ENCODE results near the gene FAM107B. TPM values are rescaled to one million over a fixed set of nuclear protein-coding genes. Genes with fewer than 3 reads are reported as not detected.

The FAM107B gene
- total RNA-seq, 1 donor from 2014 or later: 286 TPM

DNA sequence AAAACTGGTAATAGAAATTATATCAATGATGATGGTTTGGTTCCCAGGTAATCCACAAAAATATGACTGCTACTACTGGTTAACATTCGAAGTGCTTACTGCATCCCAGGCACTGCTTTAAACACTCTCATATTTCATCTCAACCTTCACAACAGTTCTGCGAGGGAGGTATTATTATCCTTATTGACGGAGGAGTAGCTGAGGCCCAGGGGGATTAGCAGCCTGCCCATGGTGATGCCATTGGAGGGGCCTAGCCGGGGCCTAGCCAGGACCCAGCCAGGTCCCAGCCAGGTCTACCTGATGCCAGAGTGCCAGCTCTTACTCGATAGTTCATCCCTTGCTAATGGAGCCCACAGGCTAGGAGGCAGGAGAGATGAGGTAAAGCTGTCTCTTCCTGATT is 217.1 kb downstream of the FAM107B start:
- ChIA-PET CTCF (interaction anchor here (1.7 to 2.7 kb wide), 4 partner anchors 14 to 265 kb away, joined by 7 read pairs; no protein-coding TSS in a partner anchor), POLR2A (interaction anchor here (1.1 kb wide), 1 partner anchor 41 kb away, joined by 3 read pairs; no protein-coding TSS in a partner anchor)
- H3K27me3 Mint-ChIP-seq: no peaks in the 10 kb centered on the region
- peaks cover 47% of the 10 kb centered on the region for H3K36me3 Mint-ChIP-seq (ENCODE audit: low read depth)
- no peaks in the 10 kb centered on the region for H3K9me3 Mint-ChIP-seq
- H3K27ac Mint-ChIP-seq: peak overlapping the region; percentile 91
- ATAC-seq (ENCODE audit: low read depth): no peak
- peaks cover 98% of the 10 kb centered on the region for H3K4me1 Mint-ChIP-seq
- DNase-seq: no peak
- intact Hi-C loops (cut with micrococcal nuclease): loop anchor here (2.0 kb wide), 1 partner anchor 13 kb away; no protein-coding TSS in a partner anchor
- H3K4me3 Mint-ChIP-seq: no peak overlapping the region
- TF ChIP-seq CTCF (IDR thresholded peaks at IDR 0.05): no peak

- peaks cover 54% of the 10 kb centered on the region for H3K36me3 Mint-ChIP-seq (ENCODE audit: low read depth)
- H3K4me1 Mint-ChIP-seq: peaks cover 96% of the 10 kb centered on the region
- intact Hi-C loops (cut with micrococcal nuclease): loop anchor here (1.0 to 2.0 kb wide), 3 partner anchors 8 to 57 kb away; no protein-coding TSS in a partner anchor
- DNase-seq (no peak), ATAC-seq (ENCODE audit: low read depth) (peak; percentile 49)
- peak overlapping the region; percentile 91 for H3K27ac Mint-ChIP-seq
- TF ChIP-seq CTCF (IDR thresholded peaks at IDR 0.05): no peak
- ChIA-PET CTCF (interaction anchor here (1.4 to 2.7 kb wide), 3 partner anchors 13 to 267 kb away, joined by 3 to 7 read pairs (median 7); no protein-coding TSS in a partner anchor), POLR2A (interaction anchor here (0.6 to 1.3 kb wide), 7 partner anchors 19 to 403 kb away, joined by 3 to 5 read pairs (median 3); partner anchors contain the start of genes CDNF, HSPA14, MEIG1 and MSANTD7)
- H3K4me3 Mint-ChIP-seq: peak overlapping the region; percentile 59
- no peaks in the 10 kb centered on the region for H3K9me3 Mint-ChIP-seq
- H3K27me3 Mint-ChIP-seq: no peaks in the 10 kb centered on the region
Observed at GRCh38 chr10:14556285-14556956, 218.3 kb downstream of the FAM107B start.

DNA sequence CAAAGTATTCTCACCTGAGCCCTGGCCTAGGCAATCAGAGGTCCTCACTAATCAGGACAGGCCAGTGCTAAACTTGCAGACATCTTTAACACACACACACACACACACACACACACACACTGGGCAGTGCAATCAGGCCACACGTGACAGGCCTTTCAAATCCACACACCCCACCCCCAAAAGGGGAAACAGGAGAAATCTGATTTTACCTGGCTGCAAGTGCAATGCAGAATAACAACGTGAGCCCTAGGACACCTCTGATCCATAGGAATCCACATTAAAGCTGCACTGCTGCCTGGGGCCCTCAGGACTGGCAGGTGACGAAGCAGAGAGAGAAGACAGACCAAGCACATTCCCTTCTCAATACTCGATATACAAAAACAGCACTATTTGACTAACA is 218.9 kb downstream of the FAM107B start:
- POLR2A ChIA-PET: interaction anchor here (0.6 to 1.3 kb wide), 3 partner anchors 43 to 403 kb away, joined by 3 to 4 read pairs (median 3); partner anchors contain the start of gene MEIG1
- DNase-seq (no peak), ATAC-seq (ENCODE audit: low read depth) (no peak)
- peaks cover 95% of the 10 kb centered on the region for H3K4me1 Mint-ChIP-seq
- H3K27ac Mint-ChIP-seq: peak overlapping the region; percentile 91
- CTCF ChIA-PET: interaction anchor here (1.4 to 2.7 kb wide), 3 partner anchors 13 to 267 kb away, joined by 3 to 7 read pairs (median 7); no protein-coding TSS in a partner anchor
- H3K9me3 Mint-ChIP-seq: no peaks in the 10 kb centered on the region
- intact Hi-C loops (cut with micrococcal nuclease): loop anchor here (1.0 to 2.0 kb wide), 3 partner anchors 8 to 57 kb away; no protein-coding TSS in a partner anchor
- H3K36me3 Mint-ChIP-seq (ENCODE audit: low read depth): peaks cover 55% of the 10 kb centered on the region
- H3K27me3 Mint-ChIP-seq: no peaks in the 10 kb centered on the region
- no peak for TF ChIP-seq CTCF (IDR thresholded peaks at IDR 0.05)
- H3K4me3 Mint-ChIP-seq: peak overlapping the region; percentile 59

DNA sequence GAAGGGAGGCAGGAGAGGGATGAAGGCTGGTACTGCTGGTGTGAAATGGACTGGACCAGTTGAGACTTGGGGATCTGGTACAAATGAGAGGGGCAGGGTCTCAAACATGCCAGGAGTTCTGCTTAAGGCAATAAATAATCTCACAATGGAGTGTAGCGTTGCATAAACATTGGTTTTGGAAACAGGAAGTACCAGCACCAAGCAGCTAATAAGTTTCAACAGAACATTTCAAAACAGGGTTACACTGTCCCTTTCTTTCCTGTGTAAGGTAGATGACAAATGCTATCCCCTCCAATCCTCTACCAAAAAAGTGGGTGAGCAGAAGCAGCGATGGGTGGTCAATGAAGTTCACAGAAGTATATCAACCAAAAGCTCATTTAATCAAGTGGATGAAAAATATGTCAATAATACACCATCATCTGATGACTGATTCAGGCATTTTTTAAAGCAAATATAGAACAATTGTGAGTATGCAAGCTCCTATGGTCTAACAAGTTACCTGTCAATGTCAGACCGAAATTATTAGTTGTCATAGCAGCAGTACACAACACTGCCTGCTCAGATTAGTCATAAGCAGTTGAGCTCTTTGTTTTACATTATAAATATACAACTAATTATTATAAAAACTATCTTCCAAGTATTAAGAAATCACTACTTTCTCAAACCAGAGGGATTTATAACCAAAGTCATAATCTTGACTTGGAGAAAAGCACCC is 220.0 kb downstream of the FAM107B start:
- Mint-ChIP-seq H3K4me3 (peak overlapping the region; percentile 47), H3K27ac (peak overlapping the region; percentile 71), H3K9me3 (no peaks in the 10 kb centered on the region), H3K4me1 (peaks cover 93% of the 10 kb centered on the region), H3K27me3 (no peaks in the 10 kb centered on the region), H3K36me3 (ENCODE audit: low read depth) (peaks cover 64% of the 10 kb centered on the region)
- ATAC-seq (ENCODE audit: low read depth) (peak; percentile 53), DNase-seq (no peak)
- TF ChIP-seq CTCF (IDR thresholded peaks at IDR 0.05): no peak
- intact Hi-C loops (cut with micrococcal nuclease): no loop called here
- CTCF ChIA-PET: interaction anchor here (0.6 to 2.0 kb wide), 4 partner anchors 9 to 268 kb away, joined by 3 to 15 read pairs (median 3); no protein-coding TSS in a partner anchor
- POLR2A ChIA-PET: interaction anchor here (0.8 to 2.4 kb wide), 5 partner anchors 33 to 399 kb away, joined by 3 to 6 read pairs (median 3); partner anchors contain the start of genes CDNF, DCLRE1C, HSPA14 and MSANTD7

Data from activated B cell treated with CpG ODN at 0.5 μM for 24 hours (primary cell).